Hepatocyte (in vitro differentiated cells): ENCODE measurements around the gene MON1A. TPM values are rescaled to one million over a fixed set of nuclear protein-coding genes. Genes with fewer than 3 reads are reported as not detected.

Experiments
- DNase-seq: peaks from one replicate; pipeline ENCODE4 v3.0.0-alpha.2; 2016; ENCODE audit warnings: low spot score
- H2AFZ ChIP-seq: fragments of 200-600 bp; sonication (generic); 2 replicates; pipeline ENCODE4 v1.6.0; 2016; ENCODE audit warnings: antibody characterized with exemption, mild to moderate bottlenecking
- H3K27ac ChIP-seq: fragments of 200-600 bp; sonication (generic); 2 replicates; pipeline ENCODE4 v1.5.1; 2016; ENCODE audit warnings: mild to moderate bottlenecking
- H3K27me3 ChIP-seq: fragments of 200-600 bp; sonication (generic); 2 replicates; pipeline ENCODE4 v1.6.1; 2016
- H3K36me3 ChIP-seq: fragments of 200-600 bp; sonication (generic); replicated peaks from 2 replicates; pipeline ENCODE4 v1.5.1; 2016; ENCODE audit warnings: low read depth; ENCODE audit not compliant: insufficient read depth
- H3K4me1 ChIP-seq: fragments of 200-600 bp; sonication (generic); 2 replicates; pipeline ENCODE4 v1.5.1; 2016; ENCODE audit warnings: mild to moderate bottlenecking, moderate library complexity; ENCODE audit not compliant: insufficient read depth
- H3K4me2 ChIP-seq: fragments of 200-600 bp; sonication (generic); 2 replicates; pipeline ENCODE4 v1.6.0; 2016
- H3K4me3 ChIP-seq: fragments of 200-600 bp; sonication (generic); 2 replicates; pipeline ENCODE4 v1.5.1; 2016; ENCODE audit warnings: mild to moderate bottlenecking
- H3K79me2 ChIP-seq: fragments of 200-600 bp; sonication (generic); 2 replicates; pipeline ENCODE4 v1.6.0; 2017; ENCODE audit warnings: mild to moderate bottlenecking
- H3K9me2 ChIP-seq: fragments of 200-600 bp; sonication (generic); replicated peaks from 2 replicates; pipeline ENCODE4 v1.6.0; 2017; ENCODE audit warnings: mild to moderate bottlenecking; ENCODE audit not compliant: insufficient read depth
- H3K9me3 ChIP-seq: fragments of 200-600 bp; sonication (generic); 2 replicates; pipeline ENCODE4 v1.5.1; 2016; ENCODE audit warnings: low read depth, mild to moderate bottlenecking
- H4K20me1 ChIP-seq: fragments of 200-600 bp; sonication (generic); 2 replicates; pipeline ENCODE4 v1.6.0; 2016; ENCODE audit warnings: mild to moderate bottlenecking; ENCODE audit not compliant: insufficient read depth, poor library complexity, severe bottlenecking
- CTCF ChIP-seq: fragments of 200-600 bp; sonication (generic); IDR thresholded peaks from 2 replicates; pipeline ENCODE4 v1.5.1; 2016; ENCODE audit warnings: antibody characterized with exemption, mild to moderate bottlenecking; ENCODE audit not compliant: poor library complexity
- EZH2 ChIP-seq: fragments of 200-600 bp; sonication (generic); IDR thresholded peaks from 2 replicates; pipeline ENCODE4 v1.6.1; 2016; ENCODE audit warnings: antibody characterized with exemption, mild to moderate bottlenecking, borderline replicate concordance
- EZH2phosphoT487 ChIP-seq: fragments of 200-600 bp; sonication (generic); IDR thresholded peaks from one replicate; pipeline ENCODE4 v1.6.1; 2018; ENCODE audit warnings: antibody characterized with exemption, mild to moderate bottlenecking, low read depth, moderate library complexity; ENCODE audit not compliant: unreplicated experiment, severe bottlenecking
- WGBS: methylation state at CpG from one replicate; pipeline ENCODE4 v1.1.6; 2016; ENCODE audit warnings: low lambda C conversion rate; ENCODE audit errors: missing lambda C conversion rate; 5-methylcytosine and 5-hydroxymethylcytosine counted together
- polyA plus RNA-seq: library from polyadenylated mRNA; unstranded; fragments of >200 nt; fragmentation: Nextera tagmentation; extraction: Ambion mirVana; gene quantifications from 2 replicates; pipeline ENCODE4 v1.2.1, GENCODE V29; 2016
- small RNA-seq: library from RNA; depleted of rRNA; stranded (forward); fragments of <200 nt; gene quantifications from one replicate; pipeline ENCODE3, GENCODE V24; 2014
- total RNA-seq: library from RNA; depleted of rRNA; stranded (reverse); fragments of >200 nt; gene quantifications from 2 replicates; pipeline ENCODE4 v1.2.3, GENCODE V29; 2014

MON1A gene
- total and polyA plus RNA-seq, 2 experiments from 2014 or later = 9.5 to 10.7 TPM

- WGBS = 70% methylated on average over 5 of the region's 5 CpGs
- Histone ChIP-seq H3K9me2 (no peaks in the 10 kb centered on the region), H3K4me2 (no peak overlapping the region), H4K20me1 (no peaks in the 10 kb centered on the region), H3K27me3 (peaks cover 27% of the 10 kb centered on the region), H2AFZ (no peak overlapping the region), H3K4me3 (no peak overlapping the region), H3K36me3 (no peaks in the 10 kb centered on the region), H3K79me2 (no peaks in the 10 kb centered on the region), H3K27ac (no peak overlapping the region), H3K4me1 (peaks cover 6% of the 10 kb centered on the region), H3K9me3 (no peaks in the 10 kb centered on the region)
- no peak for TF ChIP-seq EZH2
- no peak for TF ChIP-seq EZH2phosphoT487
- TF ChIP-seq CTCF = no peak
- no peak for DNase-seq
These were observed 65.1 kb downstream of the MON1A start for GRCh38 chr3:49864505-49864904.

GRCh38 chr3:49859576-49860305, 69.9 kb downstream of the MON1A start:
- DNase-seq = no peak
- H3K36me3 ChIP-seq = no peaks in the 10 kb centered on the region
- no peak overlapping the region for H2AFZ ChIP-seq
- no peaks in the 10 kb centered on the region for H4K20me1 ChIP-seq
- whole genome bisulfite sequencing = 86% methylated on average over 12 of the region's 12 CpGs
- no peaks in the 10 kb centered on the region for H3K9me2 ChIP-seq
- H3K4me3 ChIP-seq = no peak overlapping the region
- no peaks in the 10 kb centered on the region for H3K9me3 ChIP-seq
- no peak overlapping the region for H3K4me2 ChIP-seq
- peaks cover 5% of the 10 kb centered on the region for H3K27me3 ChIP-seq
- H3K79me2 ChIP-seq = peaks cover 8% of the 10 kb centered on the region
- no peak overlapping the region for H3K27ac ChIP-seq
- TF ChIP-seq CTCF = no peak
- TF ChIP-seq EZH2phosphoT487 = no peak
- no peak for TF ChIP-seq EZH2
- no peaks in the 10 kb centered on the region for H3K4me1 ChIP-seq

Small RNAs within 50 kb of the gene (small RNA-seq; reads per million reads assigned to genes)
- gene RN7SL217P = not detected

Other genes starting within 250 kb of the MON1A start
- 90.3 and 116 TPM in 2 replicates for gene MST1, start 240.3 kb downstream of the MON1A start, total RNA-seq
- 137 and 158 TPM in 2 replicates for gene MST1, start 240.3 kb downstream of the MON1A start, polyA plus RNA-seq
- 27.7 and 32.1 TPM in 2 replicates for gene RNF123, start 240.3 kb downstream of the MON1A start, total RNA-seq
- gene RNF123, start 240.3 kb downstream of the MON1A start, polyA plus RNA-seq = 34.6 and 39.1 TPM in 2 replicates
- 0.57 and 0.76 TPM in 2 replicates for gene AMIGO3, start 210.1 kb downstream of the MON1A start, total RNA-seq
- 1.7 and 2.4 TPM in 2 replicates for gene AMIGO3, start 210.1 kb downstream of the MON1A start, polyA plus RNA-seq
- 24.3 and 31.5 TPM in 2 replicates for gene GMPPB, start 205.9 kb downstream of the MON1A start, total RNA-seq
- 41.0 and 48.7 TPM in 2 replicates for gene GMPPB, start 205.9 kb downstream of the MON1A start, polyA plus RNA-seq
- gene IP6K1, start 143.3 kb downstream of the MON1A start, total RNA-seq = 32.3 and 32.6 TPM in 2 replicates
- 21.6 and 23.8 TPM in 2 replicates for gene IP6K1, start 143.3 kb downstream of the MON1A start, polyA plus RNA-seq
- gene CDHR4, start 129.9 kb downstream of the MON1A start, total RNA-seq = 0.57 TPM in 1 of 2 replicates, not detected in the other
- gene CDHR4, start 129.9 kb downstream of the MON1A start, polyA plus RNA-seq = 0.57 and 1.5 TPM in 2 replicates
- gene INKA1, start 126.5 kb downstream of the MON1A start, total RNA-seq = 4.5 and 5.1 TPM in 2 replicates
- gene INKA1, start 126.5 kb downstream of the MON1A start, polyA plus RNA-seq = 5.8 and 6.2 TPM in 2 replicates
- 10.7 and 14.7 TPM in 2 replicates for gene UBA7, start 115.9 kb downstream of the MON1A start, total RNA-seq
- 21.6 and 22.2 TPM in 2 replicates for gene UBA7, start 115.9 kb downstream of the MON1A start, polyA plus RNA-seq
- gene TRAIP, start 73.2 kb downstream of the MON1A start, total RNA-seq = 2.5 and 4.9 TPM in 2 replicates
- 3.1 and 6.6 TPM in 2 replicates for gene TRAIP, start 73.2 kb downstream of the MON1A start, polyA plus RNA-seq
- gene CAMKV, start 59.9 kb downstream of the MON1A start, total RNA-seq = 3.5 and 3.9 TPM in 2 replicates
- gene CAMKV, start 59.9 kb downstream of the MON1A start, polyA plus RNA-seq = 2.0 and 2.7 TPM in 2 replicates
- 7.5 and 8.7 TPM in 2 replicates for gene MST1R, start 25.9 kb downstream of the MON1A start, total RNA-seq
- gene MST1R, start 25.9 kb downstream of the MON1A start, polyA plus RNA-seq = 5.3 and 12.1 TPM in 2 replicates
- gene RBM6, start 10.3 kb upstream of the MON1A start, total RNA-seq = 59.6 and 69.0 TPM in 2 replicates
- gene RBM6, start 10.3 kb upstream of the MON1A start, polyA plus RNA-seq = 47.2 and 78.5 TPM in 2 replicates
- gene RBM5, start 159.1 kb upstream of the MON1A start, total RNA-seq = 147 and 150 TPM in 2 replicates
- 64.3 and 84.9 TPM in 2 replicates for gene RBM5, start 159.1 kb upstream of the MON1A start, polyA plus RNA-seq
- 11.8 and 15.5 TPM in 2 replicates for gene SEMA3F, start 225.5 kb upstream of the MON1A start, total RNA-seq
- 13.9 and 16.8 TPM in 2 replicates for gene SEMA3F, start 225.5 kb upstream of the MON1A start, polyA plus RNA-seq